Mesendoderm (in vitro differentiated cells): ENCODE data around the gene TMEM98.
"Not testable (repeated sequence)": the region's sequence is repeated elsewhere in the genome, so short reads cannot be mapped to it uniquely, and the experiment has no call there.

Experiments used
- DNase-seq: peaks from one replicate; pipeline ENCODE4 v3.0.0; 2013
- H2AK5ac ChIP-seq: 2 replicates; pipeline ENCODE4 v1.6.1; 2013; ENCODE audit warnings: low read length, inconsistent platforms
- H2BK120ac ChIP-seq: 2 replicates; pipeline ENCODE4 v1.6.1; 2013; ENCODE audit warnings: low read depth, mild to moderate bottlenecking, low read length, moderate library complexity, mixed read lengths
- H2BK15ac ChIP-seq: replicated peaks from 2 replicates; pipeline ENCODE4 v1.6.1; 2013; ENCODE audit warnings: low read depth, mild to moderate bottlenecking, moderate library complexity
- H2BK5ac ChIP-seq: 2 replicates; pipeline ENCODE4 v1.6.1; 2013; ENCODE audit warnings: low read length, inconsistent platforms
- H3K18ac ChIP-seq: 2 replicates; pipeline ENCODE4 v1.6.1; 2013; ENCODE audit warnings: mild to moderate bottlenecking, low read length, mixed read lengths
- H3K23ac ChIP-seq: one replicate; pipeline ENCODE4 v1.6.1; 2013; ENCODE audit warnings: low read length
- H3K27ac ChIP-seq: 2 replicates; pipeline ENCODE4 v1.5.1; 2013; ENCODE audit warnings: low read depth, mild to moderate bottlenecking, inconsistent platforms, low read length, moderate library complexity
- H3K27me3 ChIP-seq: 2 replicates; pipeline ENCODE4 v1.6.1; 2013; ENCODE audit warnings: low read length, control low read depth, mild to moderate bottlenecking, inconsistent platforms; ENCODE audit not compliant: insufficient read depth, poor library complexity
- H3K36me3 ChIP-seq: 2 replicates; pipeline ENCODE4 v1.6.1; 2013; ENCODE audit warnings: low read length, inconsistent platforms; ENCODE audit not compliant: control insufficient read depth, insufficient read depth
- H3K4ac ChIP-seq: one replicate; pipeline ENCODE4 v1.6.1; 2013; ENCODE audit warnings: low read depth, mild to moderate bottlenecking, low read length, moderate library complexity
- H3K4me1 ChIP-seq: 2 replicates; pipeline ENCODE4 v1.6.1; 2013; ENCODE audit warnings: low read depth, low read length, inconsistent platforms; ENCODE audit not compliant: control insufficient read depth
- H3K4me2 ChIP-seq: 2 replicates; pipeline ENCODE4 v1.6.1; 2013; ENCODE audit warnings: low read length
- H3K4me3 ChIP-seq: 2 replicates; pipeline ENCODE4 v1.5.1; 2013; ENCODE audit warnings: mild to moderate bottlenecking, low read length
- H3K56ac ChIP-seq: one replicate; pipeline ENCODE4 v1.6.1; 2013; ENCODE audit warnings: low read length
- H3K79me1 ChIP-seq: 2 replicates; pipeline ENCODE4 v1.6.1; 2013; ENCODE audit warnings: low read length, inconsistent platforms
- H3K79me2 ChIP-seq: 2 replicates; pipeline ENCODE4 v1.6.1; 2013; ENCODE audit warnings: mild to moderate bottlenecking, low read length; ENCODE audit not compliant: control insufficient read depth, insufficient read depth
- H3K9ac ChIP-seq: 2 replicates; pipeline ENCODE4 v1.6.1; 2013; ENCODE audit warnings: low read length, inconsistent platforms
- H4K5ac ChIP-seq: one replicate; pipeline ENCODE4 v1.6.1; 2013; ENCODE audit warnings: low read length
- H4K8ac ChIP-seq: one replicate; pipeline ENCODE4 v1.6.1; 2013; ENCODE audit warnings: low read depth, mild to moderate bottlenecking, control low read depth, low read length, moderate library complexity
- WGBS: extraction: QIAGEN DNeasy Blood & Tissue Kit; methylation state at CpG from one replicate; pipeline ENCODE4 v1.1.7; 2013; ENCODE audit warnings: low lambda C conversion rate, missing lambda C conversion rate; ENCODE audit not compliant: insufficient coverage; ENCODE audit errors: extremely low coverage; 5-methylcytosine and 5-hydroxymethylcytosine counted together

TMEM98 gene

GRCh38 chr17:32960815-32961214 lies 32.9 kb downstream of the TMEM98 start:
- H3K18ac ChIP-seq: no peak overlapping the region
- no peak overlapping the region for H3K4ac ChIP-seq
- H3K27me3 ChIP-seq: no peaks in the 10 kb centered on the region
- no peak overlapping the region for H3K9ac ChIP-seq
- H3K27ac ChIP-seq: no peak overlapping the region
- H3K79me2 ChIP-seq: no peaks in the 10 kb centered on the region
- no peak overlapping the region for H3K56ac ChIP-seq
- whole genome bisulfite sequencing: no CpG with 5 or more reads among the region's 2 CpGs
- H2AK5ac ChIP-seq: no peak overlapping the region
- no peak overlapping the region for H2BK15ac ChIP-seq
- H3K4me2 ChIP-seq: no peak overlapping the region
- H2BK5ac ChIP-seq: no peak overlapping the region
- H3K4me1 ChIP-seq: no peaks in the 10 kb centered on the region
- DNase-seq: peak; percentile 70
- no peak overlapping the region for H3K4me3 ChIP-seq
- no peak overlapping the region for H3K23ac ChIP-seq
- H4K5ac ChIP-seq: no peak overlapping the region
- no peak overlapping the region for H2BK120ac ChIP-seq
- no peaks in the 10 kb centered on the region for H3K36me3 ChIP-seq
- H3K79me1 ChIP-seq: no peaks in the 10 kb centered on the region
- H4K8ac ChIP-seq: no peak overlapping the region

- H4K5ac ChIP-seq: no peak overlapping the region
- DNase-seq: peak; percentile 14
- no peaks in the 10 kb centered on the region for H3K27me3 ChIP-seq
- H2BK15ac ChIP-seq: no peak overlapping the region
- no peaks in the 10 kb centered on the region for H3K79me2 ChIP-seq
- H3K27ac ChIP-seq: no peak overlapping the region
- no peak overlapping the region for H3K4me3 ChIP-seq
- H3K4ac ChIP-seq: no peak overlapping the region
- H3K4me1 ChIP-seq: no peaks in the 10 kb centered on the region
- no peak overlapping the region for H2BK120ac ChIP-seq
- H4K8ac ChIP-seq: no peak overlapping the region
- H3K4me2 ChIP-seq: no peak overlapping the region
- no peak overlapping the region for H3K23ac ChIP-seq
- no peak overlapping the region for H3K56ac ChIP-seq
- no peak overlapping the region for H3K18ac ChIP-seq
- H3K36me3 ChIP-seq: no peaks in the 10 kb centered on the region
- H3K79me1 ChIP-seq: no peaks in the 10 kb centered on the region
- no CpG with 5 or more reads among the region's 3 CpGs for WGBS
- no peak overlapping the region for H3K9ac ChIP-seq
- no peak overlapping the region for H2BK5ac ChIP-seq
- H2AK5ac ChIP-seq: no peak overlapping the region
Measured at GRCh38 chr17:32962320-32962711, 34.4 kb downstream of the TMEM98 start.

- H3K23ac ChIP-seq: no peak overlapping the region
- H2BK120ac ChIP-seq: no peak overlapping the region
- H2BK15ac ChIP-seq: no peak overlapping the region
- no peak overlapping the region for H3K4ac ChIP-seq
- H3K56ac ChIP-seq: no peak overlapping the region
- H3K9ac ChIP-seq: no peak overlapping the region
- DNase-seq: no peak
- no peaks in the 10 kb centered on the region for H3K27me3 ChIP-seq
- no CpG with 5 or more reads among the region's 11 CpGs for WGBS
- no peaks in the 10 kb centered on the region for H3K36me3 ChIP-seq
- no peak overlapping the region for H3K4me3 ChIP-seq
- no peaks in the 10 kb centered on the region for H3K79me1 ChIP-seq
- no peak overlapping the region for H2BK5ac ChIP-seq
- no peaks in the 10 kb centered on the region for H3K4me1 ChIP-seq
- no peak overlapping the region for H2AK5ac ChIP-seq
- H4K5ac ChIP-seq: no peak overlapping the region
- H3K79me2 ChIP-seq: no peaks in the 10 kb centered on the region
- no peak overlapping the region for H3K27ac ChIP-seq
- no peak overlapping the region for H3K4me2 ChIP-seq
- H4K8ac ChIP-seq: no peak overlapping the region
- no peak overlapping the region for H3K18ac ChIP-seq
Measured at GRCh38 chr17:32964541-32964940, 36.6 kb downstream of the TMEM98 start.

GRCh38 chr17:32969231-32969630 lies 41.3 kb downstream of the TMEM98 start:
- H4K5ac ChIP-seq, H3K27me3 ChIP-seq, H3K56ac ChIP-seq, H3K23ac ChIP-seq, H3K36me3 ChIP-seq, H4K8ac ChIP-seq, H3K4me3 ChIP-seq, H3K79me2 ChIP-seq, H3K9ac ChIP-seq, H3K79me1 ChIP-seq, H3K27ac ChIP-seq, H2BK120ac ChIP-seq, H2BK15ac ChIP-seq, DNase-seq, H3K4me1 ChIP-seq, H3K4me2 ChIP-seq, H2BK5ac ChIP-seq, H3K18ac ChIP-seq, H3K4ac ChIP-seq, H2AK5ac ChIP-seq: not testable (repeated sequence)
- no CpG with 5 or more reads among the region's 4 CpGs for WGBS

- Histone ChIP-seq H2BK15ac (no peak overlapping the region), H3K4me2 (no peak overlapping the region), H2BK120ac (no peak overlapping the region), H3K27me3 (no peaks in the 10 kb centered on the region), H2AK5ac (no peak overlapping the region), H3K4me1 (no peaks in the 10 kb centered on the region), H3K79me1 (no peaks in the 10 kb centered on the region), H3K23ac (no peak overlapping the region), H3K18ac (no peak overlapping the region), H3K4me3 (no peak overlapping the region), H3K9ac (no peak overlapping the region), H4K5ac (no peak overlapping the region), H3K4ac (no peak overlapping the region), H2BK5ac (no peak overlapping the region), H3K56ac (no peak overlapping the region), H3K79me2 (no peaks in the 10 kb centered on the region), H4K8ac (no peak overlapping the region), H3K27ac (no peak overlapping the region), H3K36me3 (no peaks in the 10 kb centered on the region)
- no CpG with 5 or more reads among the region's 3 CpGs for WGBS
- DNase-seq: no peak
Measured at GRCh38 chr17:32970281-32970680, 42.3 kb downstream of the TMEM98 start.

- H3K79me2 ChIP-seq: no peaks in the 10 kb centered on the region
- no peaks in the 10 kb centered on the region for H3K27me3 ChIP-seq
- H3K9ac ChIP-seq: no peak overlapping the region
- no peak overlapping the region for H3K4me3 ChIP-seq
- H4K5ac ChIP-seq: no peak overlapping the region
- no peak overlapping the region for H4K8ac ChIP-seq
- H3K27ac ChIP-seq: no peak overlapping the region
- no peak overlapping the region for H3K18ac ChIP-seq
- no peak overlapping the region for H2BK120ac ChIP-seq
- no peaks in the 10 kb centered on the region for H3K4me1 ChIP-seq
- no peak overlapping the region for H2BK5ac ChIP-seq
- H3K23ac ChIP-seq: no peak overlapping the region
- no peaks in the 10 kb centered on the region for H3K36me3 ChIP-seq
- H3K4me2 ChIP-seq: no peak overlapping the region
- WGBS: no CpG with 5 or more reads among the region's 1 CpG
- no peak overlapping the region for H3K4ac ChIP-seq
- no peak overlapping the region for H2BK15ac ChIP-seq
- no peak overlapping the region for H2AK5ac ChIP-seq
- DNase-seq: no peak
- H3K56ac ChIP-seq: no peak overlapping the region
- no peaks in the 10 kb centered on the region for H3K79me1 ChIP-seq
Measured at GRCh38 chr17:32971171-32971570, 43.2 kb downstream of the TMEM98 start.
